Measurements from ENCODE around the gene WNT2B.
"Not testable (repeated sequence)": the region's sequence is repeated elsewhere in the genome, so short reads cannot be mapped to it uniquely, and the experiment has no call there.

- not testable (repeated sequence) for TF ChIP-seq CTCF (IDR thresholded peaks at IDR 0.05; ENCODE audit: extremely low read depth in 1 of 2, insufficient read depth in 1 of 2, low read depth in 1 of 2, low read length in 2 of 2); POLR2A (IDR thresholded peaks at IDR 0.05; ENCODE audit: low read depth, low read length); POLR2AphosphoS5 (IDR thresholded peaks at IDR 0.05; ENCODE audit: insufficient read depth, low read depth, low read length); FOS (IDR thresholded peaks at IDR 0.05; ENCODE audit: borderline replicate concordance, insufficient read depth, low read length); JUN (IDR thresholded peaks at IDR 0.05; ENCODE audit: borderline replicate concordance, insufficient read depth, insufficient read length, low read depth)
Measured at GRCh38 chr1:112487686-112488085, 21.1 kb upstream of the WNT2B start.
